CD4-positive, alpha-beta T cell (primary cell): ENCODE data around the gene DLG5. TPM values are rescaled to one million over a fixed set of nuclear protein-coding genes. Genes with fewer than 3 reads are reported as not detected.

ENCODE experiments used
- ATAC-seq: fragments of 200-7000 bp; cut with Tn5 transposase; one replicate; pipeline ENCODE4 v1.10.0; 2022; ENCODE audit warnings: mild to moderate bottlenecking; ENCODE audit not compliant: poor library complexity
- CTCF ChIA-PET: fragments of 350-600 bp; sonication (Branson Sonifier 250); formaldehyde crosslinking; loops from one replicate; lab custom pipeline; 2021; ENCODE audit warnings: antibody characterized with exemption, inconsistent platforms; lab: Charles Lee
- POLR2A ChIA-PET: fragments of 350-600 bp; sonication (Branson Sonifier 250); formaldehyde crosslinking; loops from one replicate; lab custom pipeline; 2021; ENCODE audit warnings: antibody characterized with exemption, inconsistent platforms; lab: Charles Lee
- DNase-seq, 14 experiments: peaks; one replicate each; pipeline ENCODE4 v3.0.0-alpha.2; 2013 to 2020; ENCODE audit warnings: mixed read lengths in 2 of 14
- H3K27ac ChIP-seq, 2 donors: one replicate each; pipeline versions ENCODE4 v1.5.1 to v1.7.0; 2013; ENCODE audit warnings: low read length in 2 of 2, low read depth in 1 of 2, mild to moderate bottlenecking in 1 of 2
- H3K27me3 ChIP-seq, 2 experiments: 1 replicate in 1 of 2; 2 replicates in 1 of 2; pipeline versions ENCODE4 v1.6.1 to v1.7.0; 2013; ENCODE audit warnings: low read length in 2 of 2, control low read depth in 1 of 2, mild to moderate bottlenecking in 1 of 2, moderate library complexity in 1 of 2; ENCODE audit not compliant: insufficient read depth in 2 of 2, control insufficient read depth in 1 of 2
- H3K36me3 ChIP-seq: one replicate; pipeline ENCODE4 v1.6.1; 2013; ENCODE audit warnings: low read length, control low read depth; ENCODE audit not compliant: insufficient read depth
- H3K4me1 ChIP-seq: one replicate; pipeline ENCODE4 v1.6.1; 2013; ENCODE audit warnings: low read length, control low read depth; ENCODE audit not compliant: insufficient read depth
- H3K4me3 ChIP-seq: one replicate; pipeline ENCODE4 v1.5.1; 2013; ENCODE audit warnings: mild to moderate bottlenecking, low read length, moderate library complexity
- H3K9me3 ChIP-seq, 2 experiments: 1 replicate in 1 of 2; 2 replicates in 1 of 2; pipeline versions ENCODE4 v1.6.1 to v1.7.0; 2013; ENCODE audit warnings: low read length in 2 of 2, mild to moderate bottlenecking in 2 of 2, control low read depth in 1 of 2, moderate library complexity in 1 of 2; ENCODE audit not compliant: control insufficient read depth in 1 of 2, insufficient read depth in 1 of 2
- H3K27ac Mint-ChIP-seq: one replicate; pipeline ENCODE4 v1.8.0; 2020; ENCODE audit warnings: mixed read lengths
- H3K27me3 Mint-ChIP-seq: one replicate; pipeline ENCODE4 v1.8.0; 2021; ENCODE audit warnings: mixed read lengths
- H3K36me3 Mint-ChIP-seq: one replicate; pipeline ENCODE4 v1.8.0; 2021; ENCODE audit warnings: low read depth, mixed read lengths
- H3K4me1 Mint-ChIP-seq: one replicate; pipeline ENCODE4 v1.8.0; 2021; ENCODE audit warnings: low read depth, mixed read lengths
- H3K4me3 Mint-ChIP-seq: one replicate; pipeline ENCODE4 v1.8.0; 2020; ENCODE audit warnings: mild to moderate bottlenecking, mixed read lengths
- H3K9me3 Mint-ChIP-seq: one replicate; pipeline ENCODE4 v1.8.0; 2020; ENCODE audit warnings: mixed read lengths
- CTCF ChIP-seq: fragments of 200-600 bp; IDR thresholded peaks from one replicate; pipeline ENCODE4 v1.8.0; 2022; ENCODE audit warnings: antibody characterized with exemption, mild to moderate bottlenecking
- intact Hi-C, 2 experiments: fragments of 100-400 bp; cut with DNase I in 1 of 2; cut with micrococcal nuclease in 1 of 2; formaldehyde crosslinking; loops; one replicate each; pipeline versions ENCODE4 v1.15.1 to v1.9.0; 2023 to 2025; cut with DNase I, micrococcal nuclease
- total RNA-seq, 174 experiments: library from RNA in 2 of 174; stranded (reverse) in 2 of 174; gene quantifications; one replicate each; pipeline ENCODE4 v1.2.3 and lab custom pipeline; 2021 to 2026

DLG5 gene
- total RNA-seq, 2 experiments from 2014 or later: 7.1 to 7.4 TPM

- DNase-seq (no peak), ATAC-seq (no peak)
- POLR2A ChIA-PET: no interaction called here
- Histone ChIP-seq H3K9me3 (no peaks in the 10 kb centered on the region), H3K4me3 (no peak overlapping the region), H3K27ac (no peak overlapping the region), H3K4me1 (peaks cover 7% of the 10 kb centered on the region), H3K27me3 (no peaks in the 10 kb centered on the region), H3K36me3 (peaks cover 42% of the 10 kb centered on the region)
- no peaks in the 10 kb centered on the region for H3K27me3 Mint-ChIP-seq
- H3K4me1 Mint-ChIP-seq: peaks cover 12% of the 10 kb centered on the region
- H3K9me3 Mint-ChIP-seq: no peaks in the 10 kb centered on the region
- H3K36me3 Mint-ChIP-seq: peaks cover 38% of the 10 kb centered on the region
- CTCF ChIA-PET: no interaction called here
- H3K4me3 Mint-ChIP-seq: no peak overlapping the region
- intact Hi-C loops: no loop called here
- H3K27ac Mint-ChIP-seq: no peak overlapping the region
- no peak for TF ChIP-seq CTCF
Measured at GRCh38 chr10:77974396-77975074, 48.0 kb upstream of the DLG5 start.

GRCh38 chr10:77973276-77973675 lies 46.7 kb upstream of the DLG5 start:
- Mint-ChIP-seq H3K4me3 (no peak overlapping the region), H3K4me1 (peaks cover 12% of the 10 kb centered on the region), H3K27me3 (no peaks in the 10 kb centered on the region), H3K27ac (no peak overlapping the region), H3K9me3 (no peaks in the 10 kb centered on the region), H3K36me3 (peaks cover 31% of the 10 kb centered on the region)
- DNase-seq (no peak), ATAC-seq (no peak)
- no peaks in the 10 kb centered on the region for H3K27me3 ChIP-seq
- H3K4me3 ChIP-seq: no peak overlapping the region
- ChIA-PET CTCF (no interaction called here), POLR2A (no interaction called here)
- no peaks in the 10 kb centered on the region for H3K9me3 ChIP-seq
- no peak for TF ChIP-seq CTCF
- H3K27ac ChIP-seq: no peak overlapping the region
- H3K4me1 ChIP-seq: peaks cover 7% of the 10 kb centered on the region
- intact Hi-C loops: no loop called here
- H3K36me3 ChIP-seq: peaks cover 30% of the 10 kb centered on the region

GRCh38 chr10:77972148-77972547 lies 45.6 kb upstream of the DLG5 start:
- H3K9me3 ChIP-seq: no peaks in the 10 kb centered on the region
- no peak overlapping the region for H3K4me3 Mint-ChIP-seq
- H3K27ac ChIP-seq: no peak overlapping the region
- ChIA-PET CTCF (no interaction called here), POLR2A (no interaction called here)
- no peak for DNase-seq
- peaks cover 12% of the 10 kb centered on the region for H3K4me1 Mint-ChIP-seq
- no peaks in the 10 kb centered on the region for H3K27me3 ChIP-seq
- intact Hi-C loops: no loop called here
- H3K4me1 ChIP-seq: peaks cover 7% of the 10 kb centered on the region
- no peak for ATAC-seq
- H3K27ac Mint-ChIP-seq: no peak overlapping the region
- no peak overlapping the region for H3K4me3 ChIP-seq
- H3K36me3 ChIP-seq: peaks cover 19% of the 10 kb centered on the region
- H3K9me3 Mint-ChIP-seq: no peaks in the 10 kb centered on the region
- no peaks in the 10 kb centered on the region for H3K27me3 Mint-ChIP-seq
- no peak for TF ChIP-seq CTCF
- H3K36me3 Mint-ChIP-seq: peaks cover 20% of the 10 kb centered on the region
